HCT116 (cell line): Measurements from ENCODE around the gene IFI35. TPM values are rescaled to one million over a fixed set of nuclear protein-coding genes. Genes with fewer than 3 reads are reported as not detected.

Experiments
- ATAC-seq: fragments of 200-7000 bp; cut with Tn5 transposase; 2 replicates; pipeline ENCODE4 v1.9.1; 2020; ENCODE audit warnings: mild to moderate bottlenecking, moderate library complexity
- BruUV-seq: library from RNA; stranded (reverse); fragments of 400-500 nt; replicated peaks from 2 replicates; lab custom pipeline; 2021; lab: Mats Ljungman, UMichigan
- CTCF ChIA-PET: fragments of 300-600 bp; sonication (Branson Sonifier 250); formaldehyde crosslinking; loops from one replicate; lab custom pipeline; 2021; ENCODE audit warnings: antibody characterized with exemption; lab: Charles Lee
- POLR2A ChIA-PET: fragments of 300-600, 350-600 bp; sonication (Branson Sonifier 250); formaldehyde crosslinking; loops from one replicate; lab custom pipeline; 2021; ENCODE audit warnings: antibody characterized with exemption; lab: Charles Lee
- RAD21 ChIA-PET, 2 experiments: fragments of 300-600 bp; sonication (Branson Sonifier 250); formaldehyde crosslinking; loops; one replicate each; lab custom pipeline; 2023; ENCODE audit warnings: low total read pairs in 2 of 2; ENCODE audit not compliant: uncharacterized antibody in 2 of 2, unreplicated experiment in 2 of 2, low non-redundant PET in 1 of 2; lab: Charles Lee
- DNase-seq: peaks from one replicate; pipeline ENCODE4 v3.0.0-alpha.2; 2010; ENCODE audit warnings: low read depth, low spot score
- H2AFZ ChIP-seq: fragments of 200-600 bp; shearing (Covaris generic), sonication (generic); 2 replicates; pipeline ENCODE4 v1.6.1; 2017; ENCODE audit warnings: low read depth, mixed run types, mixed read lengths, antibody characterized with exemption, low read length; ENCODE audit not compliant: poor library complexity, severe bottlenecking
- H3K27ac ChIP-seq: 2 replicates; pipeline ENCODE4 v1.5.1; 2012; ENCODE audit warnings: low read depth, low read length
- H3K27me3 ChIP-seq: fragments of 200-600 bp; sonication (generic); 2 replicates; pipeline ENCODE4 v1.6.1; 2016; ENCODE audit warnings: mixed run types, low read length, mixed read lengths; ENCODE audit not compliant: insufficient read depth
- H3K36me3 ChIP-seq, 2 experiments: fragments of 200-500 bp in 1 of 2; fragments of 200-600 bp in 1 of 2; sonication (Bioruptor generic) in 1 of 2; sonication (generic) in 1 of 2; 2 replicates each; pipeline versions ENCODE4 v1.5.1 to v1.6.1; 2014 to 2016; ENCODE audit warnings: low read length in 2 of 2, inconsistent platforms in 1 of 2, mixed read lengths in 1 of 2, mixed run types in 1 of 2; ENCODE audit not compliant: insufficient read depth in 2 of 2, control insufficient read depth in 1 of 2
- H3K4me1 ChIP-seq, 2 experiments: fragments of 200-600 bp in 1 of 2; sonication (generic) in 1 of 2; 2 replicates each; pipeline versions ENCODE4 v1.5.1 to v1.6.1; 2012 to 2017; ENCODE audit warnings: low read length in 2 of 2, inconsistent platforms in 1 of 2, mild to moderate bottlenecking in 1 of 2, mixed read lengths in 1 of 2, mixed run types in 1 of 2, moderate library complexity in 1 of 2; ENCODE audit not compliant: insufficient read depth in 2 of 2, control insufficient read depth in 1 of 2
- H3K4me2 ChIP-seq: fragments of 200-600 bp; sonication (generic); 2 replicates; pipeline ENCODE4 v1.6.1; 2017; ENCODE audit warnings: mixed run types, low read length, mixed read lengths
- H3K4me3 ChIP-seq, 2 experiments: fragments of 200-600 bp in 1 of 2; sonication (generic) in 1 of 2; replicated peaks in 1 of 2; 2 replicates each; pipeline ENCODE4 v1.5.1; 2011 to 2016; ENCODE audit warnings: low read length in 2 of 2, control low read depth in 1 of 2, low read depth in 1 of 2, mild to moderate bottlenecking in 1 of 2, mixed read lengths in 1 of 2, mixed run types in 1 of 2
- H3K79me2 ChIP-seq: fragments of 200-600 bp; sonication (generic); 2 replicates; pipeline ENCODE4 v1.6.1; 2017; ENCODE audit warnings: mild to moderate bottlenecking, mixed run types, low read length, moderate library complexity, mixed read lengths; ENCODE audit not compliant: insufficient read depth
- H3K9ac ChIP-seq: fragments of 200-600 bp; sonication (generic); 2 replicates; pipeline ENCODE4 v1.6.1; 2016; ENCODE audit warnings: low read length, mixed read lengths
- H3K9me2 ChIP-seq: fragments of 200-600 bp; sonication (generic), shearing (Covaris generic); 2 replicates; pipeline ENCODE4 v1.6.1; 2017; ENCODE audit warnings: mixed run types, mild to moderate bottlenecking, moderate library complexity; ENCODE audit not compliant: insufficient read depth
- H3K9me3 ChIP-seq, 2 experiments: fragments of 200-500 bp in 1 of 2; fragments of 200-600 bp in 1 of 2; sonication (Bioruptor generic) in 1 of 2; sonication (generic) in 1 of 2; 2 replicates each; pipeline ENCODE4 v1.6.1; 2014 to 2017; ENCODE audit warnings: low read length in 2 of 2, mixed read lengths in 2 of 2, inconsistent platforms in 1 of 2, low read depth in 1 of 2, mild to moderate bottlenecking in 1 of 2, mixed run types in 1 of 2, moderate library complexity in 1 of 2; ENCODE audit not compliant: control insufficient read depth in 1 of 2, insufficient read depth in 1 of 2
- H4K20me1 ChIP-seq: fragments of 200-600 bp; sonication (generic), shearing (Covaris generic); 2 replicates; pipeline ENCODE4 v1.6.1; 2017; ENCODE audit warnings: mixed run types, mild to moderate bottlenecking, moderate library complexity; ENCODE audit not compliant: insufficient read depth
- CBX3 ChIP-seq: IDR thresholded peaks from 2 replicates; pipeline ENCODE4 v1.6.1; 2012; ENCODE audit warnings: low read depth
- ELF1 ChIP-seq: IDR thresholded peaks from 2 replicates; pipeline ENCODE4 v1.6.1; 2012; ENCODE audit warnings: low read depth, borderline replicate concordance
- EZH2 ChIP-seq: fragments of 200-600 bp; sonication (generic); IDR thresholded peaks from 2 replicates; pipeline ENCODE4 v1.6.1; 2017; ENCODE audit warnings: antibody characterized with exemption, mixed run types
- FOSL1 ChIP-seq: IDR thresholded peaks from 2 replicates; pipeline ENCODE4 v1.6.1; 2012; ENCODE audit warnings: low read depth
- RAD21 ChIP-seq: IDR thresholded peaks from 2 replicates; pipeline ENCODE4 v1.6.1; 2012; ENCODE audit warnings: low read depth, mild to moderate bottlenecking
- SIN3A ChIP-seq: IDR thresholded peaks from 2 replicates; pipeline ENCODE4 v1.6.1; 2012; ENCODE audit warnings: low read depth
- YY1 ChIP-seq: IDR thresholded peaks from 2 replicates; pipeline ENCODE4 v1.6.1; 2011; ENCODE audit warnings: low read length, low read depth, moderate library complexity, mild to moderate bottlenecking; ENCODE audit not compliant: insufficient replicate concordance; ENCODE audit errors: extremely low read depth
- ZNF274 ChIP-seq: fragments of 200-500 bp; sonication (Bioruptor generic); IDR thresholded peaks from 2 replicates; pipeline ENCODE4 v1.6.1; 2014; ENCODE audit warnings: mild to moderate bottlenecking, low read depth, low read length, inconsistent platforms
- intact Hi-C: fragments of 100-400 bp; cut with micrococcal nuclease; formaldehyde crosslinking; loops from 2 replicates; pipeline ENCODE4 v1.10.0; 2022
- total RNA-seq: library from RNA; stranded (reverse); gene quantifications from one replicate; pipeline ENCODE4 v1.2.1, GENCODE V29; 2021; ENCODE audit not compliant: unreplicated experiment
- TF ChIP-seq, protein P1 (sequence below): IDR thresholded peaks from 2 replicates; pipeline ENCODE4 v1.6.1; 2011; ENCODE audit warnings: mild to moderate bottlenecking, low read length, moderate library complexity; ENCODE audit not compliant: insufficient replicate concordance; ENCODE audit errors: extremely low read depth
- TF ChIP-seq, protein P2 (sequence below): IDR thresholded peaks from 2 replicates; pipeline ENCODE4 v1.6.1; 2012
- TF ChIP-seq, protein P3 (sequence below): IDR thresholded peaks from 2 replicates; pipeline ENCODE4 v1.6.1; 2012
- TF ChIP-seq, protein P4 (sequence below), 3 experiments: fragments of 200-600 bp in 1 of 3; sonication (generic) in 1 of 3; IDR thresholded peaks in 2 of 3; conservative IDR thresholded peaks in 1 of 3; 2 replicates each; pipeline ENCODE4 v1.5.1; 2012 to 2017; ENCODE audit warnings: low read depth in 2 of 3, low read length in 2 of 3, antibody characterized with exemption in 1 of 3, borderline replicate concordance in 1 of 3, control low read depth in 1 of 3, mild to moderate bottlenecking in 1 of 3, mixed read lengths in 1 of 3, mixed run types in 1 of 3, moderate library complexity in 1 of 3; ENCODE audit not compliant: insufficient read depth in 1 of 3

The IFI35 gene
- total RNA-seq, 1 experiment from 2014 or later: 14.8 TPM

DNA sequence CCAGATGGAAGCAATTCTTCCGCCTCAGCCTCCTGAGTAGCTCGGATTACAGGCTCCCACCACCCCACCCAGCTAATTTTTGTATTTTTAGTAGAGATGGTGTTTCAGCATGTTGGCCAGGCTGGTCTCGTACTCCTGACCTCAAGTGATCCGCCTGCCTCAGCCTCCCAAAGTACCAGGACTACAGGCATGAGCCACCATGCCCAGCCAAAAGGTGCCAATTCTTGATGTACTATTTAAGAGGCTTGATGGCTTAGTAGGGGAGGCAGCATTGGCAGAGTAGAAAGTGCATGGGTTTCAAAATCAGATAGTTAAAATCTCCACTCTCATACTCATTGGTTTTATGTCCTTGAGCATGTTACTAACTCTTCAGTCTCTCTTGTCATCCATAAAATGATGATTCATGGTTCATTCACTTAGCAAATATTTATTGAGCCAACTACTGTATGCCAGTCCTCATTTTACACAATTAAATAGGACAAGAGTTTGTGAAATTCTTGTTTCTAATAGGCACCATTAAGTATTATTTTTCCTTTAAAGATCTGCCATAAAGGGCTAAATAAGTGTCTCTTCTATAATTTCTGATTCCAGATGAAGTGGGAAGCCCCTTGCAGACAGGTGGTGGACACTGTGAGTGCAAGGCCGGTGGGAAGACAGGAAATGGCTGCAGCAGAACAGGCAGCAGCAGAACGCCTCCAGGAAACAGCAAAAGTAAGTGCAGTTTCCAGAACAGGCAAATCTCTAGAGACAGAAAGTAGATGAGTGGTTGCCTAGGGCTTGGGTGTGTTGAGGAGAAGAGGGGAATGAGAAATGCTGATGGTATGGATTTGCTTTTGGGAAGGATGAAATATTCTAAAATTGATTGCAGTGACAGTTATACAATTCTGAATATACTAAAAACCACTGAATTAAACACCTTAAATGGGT is 16.6 kb upstream of the IFI35 start:
- Histone ChIP-seq H3K9ac (no peak overlapping the region), H4K20me1 (no peaks in the 10 kb centered on the region), H3K4me3 (no peak overlapping the region), H3K27ac (no peak overlapping the region), H3K4me2 (no peak overlapping the region), H2AFZ (no peak overlapping the region), H3K4me1 (peaks cover 0 to 15% of the 10 kb centered on the region in 2 experiments; a peak in 2 of 4 replicates), H3K79me2 (peaks cover 13% of the 10 kb centered on the region), H3K27me3 (no peaks in the 10 kb centered on the region), H3K9me2 (no peaks in the 10 kb centered on the region), H3K9me3 (no peaks in the 10 kb centered on the region), H3K36me3 (peaks cover 43 to 44% of the 10 kb centered on the region in 2 experiments; a peak in 3 of 4 replicates)
- ChIA-PET CTCF (no interaction called here), RAD21 (no interaction called here), POLR2A (no interaction called here)
- intact Hi-C loops: no loop called here
- no TSS peak for BruUV-seq
- ATAC-seq: no peak
- no peak for DNase-seq
- TF ChIP-seq, protein P1, sequence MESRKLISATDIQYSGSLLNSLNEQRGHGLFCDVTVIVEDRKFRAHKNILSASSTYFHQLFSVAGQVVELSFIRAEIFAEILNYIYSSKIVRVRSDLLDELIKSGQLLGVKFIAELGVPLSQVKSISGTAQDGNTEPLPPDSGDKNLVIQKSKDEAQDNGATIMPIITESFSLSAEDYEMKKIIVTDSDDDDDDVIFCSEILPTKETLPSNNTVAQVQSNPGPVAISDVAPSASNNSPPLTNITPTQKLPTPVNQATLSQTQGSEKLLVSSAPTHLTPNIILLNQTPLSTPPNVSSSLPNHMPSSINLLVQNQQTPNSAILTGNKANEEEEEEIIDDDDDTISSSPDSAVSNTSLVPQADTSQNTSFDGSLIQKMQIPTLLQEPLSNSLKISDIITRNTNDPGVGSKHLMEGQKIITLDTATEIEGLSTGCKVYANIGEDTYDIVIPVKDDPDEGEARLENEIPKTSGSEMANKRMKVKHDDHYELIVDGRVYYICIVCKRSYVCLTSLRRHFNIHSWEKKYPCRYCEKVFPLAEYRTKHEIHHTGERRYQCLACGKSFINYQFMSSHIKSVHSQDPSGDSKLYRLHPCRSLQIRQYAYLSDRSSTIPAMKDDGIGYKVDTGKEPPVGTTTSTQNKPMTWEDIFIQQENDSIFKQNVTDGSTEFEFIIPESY: no peak
- TF ChIP-seq CBX3 (no peak), YY1 (no peak), FOSL1 (no peak), SIN3A (no peak), RAD21 (no peak), ELF1 (no peak), EZH2 (no peak), ZNF274 (no peak)
- TF ChIP-seq, protein P2, sequence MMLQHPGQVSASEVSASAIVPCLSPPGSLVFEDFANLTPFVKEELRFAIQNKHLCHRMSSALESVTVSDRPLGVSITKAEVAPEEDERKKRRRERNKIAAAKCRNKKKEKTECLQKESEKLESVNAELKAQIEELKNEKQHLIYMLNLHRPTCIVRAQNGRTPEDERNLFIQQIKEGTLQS: no peak
- TF ChIP-seq, protein P3, sequence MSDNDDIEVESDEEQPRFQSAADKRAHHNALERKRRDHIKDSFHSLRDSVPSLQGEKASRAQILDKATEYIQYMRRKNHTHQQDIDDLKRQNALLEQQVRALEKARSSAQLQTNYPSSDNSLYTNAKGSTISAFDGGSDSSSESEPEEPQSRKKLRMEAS: no peak
- TF ChIP-seq, protein P4, sequence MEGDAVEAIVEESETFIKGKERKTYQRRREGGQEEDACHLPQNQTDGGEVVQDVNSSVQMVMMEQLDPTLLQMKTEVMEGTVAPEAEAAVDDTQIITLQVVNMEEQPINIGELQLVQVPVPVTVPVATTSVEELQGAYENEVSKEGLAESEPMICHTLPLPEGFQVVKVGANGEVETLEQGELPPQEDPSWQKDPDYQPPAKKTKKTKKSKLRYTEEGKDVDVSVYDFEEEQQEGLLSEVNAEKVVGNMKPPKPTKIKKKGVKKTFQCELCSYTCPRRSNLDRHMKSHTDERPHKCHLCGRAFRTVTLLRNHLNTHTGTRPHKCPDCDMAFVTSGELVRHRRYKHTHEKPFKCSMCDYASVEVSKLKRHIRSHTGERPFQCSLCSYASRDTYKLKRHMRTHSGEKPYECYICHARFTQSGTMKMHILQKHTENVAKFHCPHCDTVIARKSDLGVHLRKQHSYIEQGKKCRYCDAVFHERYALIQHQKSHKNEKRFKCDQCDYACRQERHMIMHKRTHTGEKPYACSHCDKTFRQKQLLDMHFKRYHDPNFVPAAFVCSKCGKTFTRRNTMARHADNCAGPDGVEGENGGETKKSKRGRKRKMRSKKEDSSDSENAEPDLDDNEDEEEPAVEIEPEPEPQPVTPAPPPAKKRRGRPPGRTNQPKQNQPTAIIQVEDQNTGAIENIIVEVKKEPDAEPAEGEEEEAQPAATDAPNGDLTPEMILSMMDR (IDR thresholded peaks at IDR 0.05 in 2 of 3, conservative IDR thresholded peaks at IDR 0.05 in 1 of 3; ENCODE audit: borderline replicate concordance in 1 of 3, insufficient read depth in 1 of 3, low read depth in 2 of 3, low read length in 2 of 3): no peak
